MM.1S (cell line): ENCODE measurements around the gene GZF1.

Experiments used
- CTCF ChIP-seq: fragments of 300-600 bp; sonication (generic); IDR thresholded peaks from 2 replicates; pipeline ENCODE4 v1.5.1; 2016; ENCODE audit warnings: antibody characterized with exemption, low read length, mixed read lengths
- EZH2 ChIP-seq: fragments of 300-600 bp; sonication (generic); optimal IDR thresholded peaks from 2 replicates; pipeline ENCODE3; 2017; ENCODE audit warnings: low read depth, mild to moderate bottlenecking, antibody characterized with exemption, low read length, mixed read lengths

- TF ChIP-seq CTCF (no peak), EZH2 (no peak)
Observed at GRCh38 chr20:23403751-23404150, 41.8 kb downstream of the GZF1 start.
